Fibroblast of peridontal ligament (primary cell): ENCODE data around the gene LRRC3.

Experiments
- DNase-seq: peaks from one replicate; pipeline ENCODE4 v3.0.0-alpha.2; 2010; ENCODE audit errors: extremely low read depth

The LRRC3 gene

GRCh38 chr21:44456915-44457736 is 1.8 kb downstream of the LRRC3 start:
- DNase-seq, result no peak

DNA sequence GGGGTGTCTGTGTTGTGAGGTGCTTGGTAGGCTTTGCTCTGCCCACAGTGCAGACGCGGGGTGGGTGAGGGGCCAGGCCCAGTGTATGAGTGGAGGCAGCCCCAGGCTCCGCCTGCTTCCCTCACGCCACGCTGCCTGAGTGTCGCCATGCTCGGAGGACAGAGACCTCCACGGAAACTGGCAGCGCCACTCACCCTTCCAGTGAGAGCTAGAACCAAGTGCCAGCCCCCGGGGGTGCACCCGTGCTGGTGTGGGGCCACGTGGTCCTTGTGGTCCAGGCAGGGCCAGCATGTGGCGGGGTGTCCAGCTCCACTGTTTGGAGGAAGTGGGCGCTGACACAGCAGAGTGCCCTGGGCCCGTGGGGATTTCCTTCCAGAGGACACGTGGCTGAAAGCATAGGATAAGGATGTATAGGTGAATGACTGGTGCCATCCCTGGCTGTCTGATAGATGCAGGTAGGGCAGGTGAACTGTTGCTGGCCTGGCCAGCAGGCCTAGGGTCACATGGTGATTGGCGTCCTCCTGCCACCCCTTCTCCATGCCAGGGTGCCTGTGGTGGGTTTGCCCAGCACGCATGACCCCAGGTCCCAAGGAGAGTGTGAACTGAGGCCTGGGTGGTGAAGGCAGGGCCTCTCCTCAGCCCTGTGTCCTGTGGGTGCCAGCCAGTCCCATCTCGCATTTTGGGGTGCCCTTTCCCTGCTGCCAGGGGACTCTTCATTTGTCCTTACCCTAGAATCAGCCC is 3.8 kb downstream of the LRRC3 start:
- DNase-seq, result no peak

- no peak for DNase-seq
Measured at GRCh38 chr21:44459712-44460440, 4.6 kb downstream of the LRRC3 start.

DNA sequence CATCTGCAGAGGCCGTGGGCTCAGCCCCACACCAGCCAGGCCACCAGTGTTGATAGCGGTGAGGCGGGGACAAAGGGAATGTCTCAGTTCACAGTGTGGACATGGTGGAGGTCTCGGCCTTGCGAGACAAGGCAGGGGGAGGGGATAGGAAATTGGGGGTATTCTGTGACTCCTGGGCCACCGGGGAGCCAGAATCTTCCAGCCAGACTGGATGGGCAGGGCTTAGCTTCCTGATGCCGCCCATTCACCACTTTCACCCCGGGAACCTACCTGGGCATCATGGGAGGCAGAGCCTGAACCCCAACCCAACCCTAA is 5.1 kb downstream of the LRRC3 start:
- no peak for DNase-seq

GRCh38 chr21:44461005-44461404 is 5.7 kb downstream of the LRRC3 start:
- DNase-seq, result no peak

DNA sequence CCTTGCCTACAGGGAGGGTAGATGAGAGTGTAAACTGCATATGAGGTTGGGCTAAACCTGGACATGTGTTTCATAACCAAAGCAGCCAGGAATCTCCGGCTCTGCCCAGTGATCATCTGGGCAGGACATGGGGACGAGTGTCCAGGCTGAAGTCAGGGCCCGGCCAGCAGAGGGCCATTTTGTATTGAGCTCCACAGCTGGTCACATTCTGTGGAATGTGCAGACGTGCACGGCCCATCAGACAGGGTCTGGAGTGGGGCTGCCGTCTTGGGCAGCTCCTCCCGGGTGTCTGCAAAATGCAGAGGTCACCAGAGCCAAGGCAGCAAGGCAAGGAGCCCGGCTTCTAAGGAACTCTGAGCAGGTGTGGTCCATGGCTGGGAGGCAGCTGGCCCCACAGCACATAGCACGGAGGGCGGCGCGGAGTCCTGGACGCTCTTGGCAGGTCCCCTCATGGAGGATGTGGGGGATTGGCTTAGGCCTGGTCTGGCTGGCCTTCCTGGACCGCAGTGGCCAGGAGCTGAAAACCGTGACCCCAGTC is 6.2 kb downstream of the LRRC3 start:
- DNase-seq, result no peak

GRCh38 chr21:44462086-44462833 is 7.0 kb downstream of the LRRC3 start:
- no peak for DNase-seq

GRCh38 chr21:44462834-44463200 is 7.5 kb downstream of the LRRC3 start:
- DNase-seq, result no peak

DNA sequence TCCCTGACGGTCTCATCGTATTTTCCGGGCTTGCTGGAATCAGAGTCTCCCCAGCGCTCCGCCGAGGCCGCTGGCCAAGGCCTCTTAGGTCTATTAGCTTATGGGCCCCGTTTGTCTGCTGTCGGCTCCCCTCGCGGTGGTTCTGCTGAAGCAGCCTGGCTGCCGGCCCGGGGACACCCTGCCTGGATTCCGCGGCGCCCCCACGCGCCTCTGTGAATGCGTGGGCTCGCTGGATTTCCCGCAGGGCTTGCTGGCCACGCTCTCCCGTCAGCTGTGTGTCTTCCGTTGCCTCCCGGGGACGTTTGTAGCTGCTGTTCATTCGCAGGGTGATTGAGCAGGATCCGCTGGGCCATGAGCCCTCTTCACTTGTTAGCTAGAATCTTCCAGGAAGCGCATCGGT is 8.4 kb downstream of the LRRC3 start:
- DNase-seq, result no peak

DNA sequence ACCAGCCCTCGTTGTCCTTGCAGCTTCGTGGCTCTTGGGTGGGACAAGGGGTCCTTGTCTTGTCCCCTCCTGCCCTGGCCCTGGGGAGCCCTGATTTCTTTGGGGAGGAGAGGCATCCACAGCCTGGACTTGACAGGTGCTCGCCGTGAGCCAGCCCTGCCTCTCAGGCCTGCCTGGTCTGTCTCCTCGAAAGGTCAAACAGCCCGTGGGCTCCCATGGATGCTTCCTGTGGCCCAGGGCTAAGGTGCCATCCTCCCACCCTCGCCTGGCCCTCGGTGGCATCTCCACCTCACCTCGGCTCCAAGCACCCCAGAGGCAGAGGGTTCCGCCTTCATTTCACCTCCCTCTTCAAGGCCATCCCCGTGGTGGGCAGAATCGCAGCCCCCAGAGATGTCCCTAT is 9.0 kb downstream of the LRRC3 start:
- no peak for DNase-seq

DNA sequence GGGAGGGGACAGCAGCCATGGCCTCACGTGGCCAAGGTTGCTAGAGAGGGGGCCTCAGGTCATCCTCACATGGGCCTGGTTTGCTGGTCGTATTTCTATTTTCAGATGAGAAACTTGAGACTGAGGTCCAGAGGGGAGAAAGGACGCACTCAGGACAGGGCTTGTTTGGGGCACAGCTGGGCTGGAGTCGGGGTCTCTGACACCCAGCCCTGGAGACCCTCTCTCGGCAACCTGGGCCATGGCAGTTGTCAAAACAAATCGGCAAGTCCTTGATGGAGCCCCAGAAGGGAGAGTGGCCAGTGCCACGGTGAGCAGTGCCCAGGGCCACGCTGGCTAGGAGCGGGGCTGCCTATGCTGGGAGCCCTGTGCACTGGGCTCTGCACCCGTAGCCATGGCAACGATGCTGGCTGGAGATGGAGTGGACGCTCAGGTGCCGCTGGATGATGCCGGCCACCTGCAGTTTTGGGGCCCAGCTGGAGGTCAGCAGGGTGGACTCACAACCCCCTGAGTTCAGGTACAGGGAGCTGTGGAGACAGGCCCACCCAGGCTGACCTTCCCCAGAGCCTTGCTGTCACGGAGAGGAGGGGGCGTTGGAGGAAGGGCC is 11.1 kb downstream of the LRRC3 start:
- no peak for DNase-seq

- no peak for DNase-seq
Measured at GRCh38 chr21:44466996-44467858, 11.9 kb downstream of the LRRC3 start.

DNA sequence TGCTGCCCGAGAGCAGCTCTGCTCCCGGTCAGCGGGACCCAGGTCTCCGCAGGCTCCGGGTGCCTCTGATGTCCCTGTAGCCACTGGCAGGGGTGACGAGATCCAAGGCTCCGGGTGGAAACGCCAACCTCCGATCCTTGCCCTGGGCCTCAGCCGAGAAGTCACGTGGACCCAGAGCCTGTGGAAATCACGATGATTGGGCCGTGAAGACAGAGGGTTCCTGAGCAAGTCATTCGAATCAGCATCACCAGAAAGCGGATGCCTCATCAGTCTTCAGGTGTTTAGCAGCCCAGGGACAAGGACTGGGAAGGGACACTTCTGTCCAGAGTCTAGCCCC is 12.5 kb downstream of the LRRC3 start:
- DNase-seq, result no peak

GRCh38 chr21:44471341-44471740 is 16.0 kb downstream of the LRRC3 start:
- no peak for DNase-seq

- no peak for DNase-seq
Measured at GRCh38 chr21:44471996-44472395, 16.7 kb downstream of the LRRC3 start.

- no peak for DNase-seq
Measured at GRCh38 chr21:44473915-44474555, 18.7 kb downstream of the LRRC3 start.

GRCh38 chr21:44475266-44475845 is 20.0 kb downstream of the LRRC3 start:
- no peak for DNase-seq

- no peak for DNase-seq
Measured at GRCh38 chr21:44477131-44477530, 21.8 kb downstream of the LRRC3 start.

DNA sequence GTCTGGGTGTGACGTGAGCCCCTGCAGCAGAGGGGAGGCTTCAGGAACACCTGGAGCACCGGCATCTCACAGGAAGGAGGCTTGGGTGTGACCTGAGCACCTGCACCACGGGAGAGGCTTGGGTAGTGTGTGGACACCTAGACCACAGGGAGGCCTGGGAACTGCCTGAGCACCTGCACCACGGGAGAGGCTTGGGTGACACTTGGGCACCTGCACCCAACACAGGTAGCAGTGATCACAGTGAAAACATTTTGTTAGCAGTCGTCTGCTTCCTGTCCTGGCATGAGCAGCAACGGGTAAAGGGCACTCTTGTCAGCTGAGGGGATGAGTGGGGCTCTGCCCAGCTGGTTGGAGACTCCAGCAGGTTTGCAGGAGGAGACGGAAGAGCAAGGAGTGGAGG is 22.4 kb downstream of the LRRC3 start:
- DNase-seq, result no peak
